ENCODE results near the gene RTN4R.

GRCh38 chr22:20261848-20262581 lies 6.1 kb downstream of the RTN4R start:
- TF ChIP-seq ZNF580 (tag by site-specific recombination; IDR thresholded peaks at IDR 0.05): no peak
- no peak for TF ChIP-seq ZSCAN23 (tag by site-specific recombination; IDR thresholded peaks at IDR 0.05)
- TF ChIP-seq REST (tag by site-specific recombination; IDR thresholded peaks at IDR 0.05): no peak
- TF ChIP-seq CTCF (tag by site-specific recombination; IDR thresholded peaks at IDR 0.05): no peak
- no peak for TF ChIP-seq ZFP41 (tag by site-specific recombination; IDR thresholded peaks at IDR 0.05; ENCODE audit: borderline replicate concordance)
- TF ChIP-seq ZNF16 (tag by site-specific recombination; IDR thresholded peaks at IDR 0.05; ENCODE audit: low read depth): no peak
- no peak for TF ChIP-seq ATF2 (tag by site-specific recombination; IDR thresholded peaks at IDR 0.05; ENCODE audit: low read depth)
- no peak for TF ChIP-seq ZNF311 (tag by site-specific recombination; IDR thresholded peaks at IDR 0.05; ENCODE audit: borderline replicate concordance)
- no peak for TF ChIP-seq ZNF274 (IDR thresholded peaks at IDR 0.05; ENCODE audit: low read length)
- TF ChIP-seq ZNF274 (tag by site-specific recombination; IDR thresholded peaks at IDR 0.05; ENCODE audit: borderline replicate concordance): no peak

Measured in HEK293 (cell line).